Lower leg skin (tissue), 3 donors: ENCODE measurements around the gene PCP4L1.

Experiments used
- POLR2A ChIP-seq, 2 donors: fragments of 450-650 bp; IDR thresholded peaks; one replicate each; pipeline ENCODE4 v1.6.1; 2016 to 2017; ENCODE audit warnings: antibody characterized with exemption in 2 of 2, mild to moderate bottlenecking in 1 of 2, moderate library complexity in 1 of 2
- TF ChIP-seq, protein P1 (sequence below), 3 donors: fragments of 450-650 bp; IDR thresholded peaks; one replicate each; pipeline ENCODE4 v1.5.1; 2016; ENCODE audit warnings: antibody characterized with exemption in 3 of 3, mild to moderate bottlenecking in 3 of 3, moderate library complexity in 2 of 3

DNA sequence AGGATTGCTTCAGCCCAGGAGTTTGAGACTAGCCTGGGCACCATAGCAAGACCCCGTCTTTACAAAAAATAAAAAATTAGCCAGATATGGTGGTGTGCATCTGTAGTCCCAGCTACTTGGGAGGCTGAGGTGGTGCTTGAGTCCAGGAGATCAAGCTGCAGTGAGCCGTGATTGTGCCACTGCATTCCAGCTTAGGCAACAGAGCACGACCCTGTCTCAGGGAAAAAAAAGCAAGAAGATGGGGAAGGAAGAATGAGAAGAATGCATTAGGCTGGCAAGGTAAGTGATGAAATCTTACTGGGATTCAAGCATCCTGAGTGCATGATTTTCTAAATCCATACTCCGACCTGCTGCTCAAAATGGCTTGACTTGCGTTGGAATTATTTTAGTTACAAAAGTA, 6.8 kb downstream of the PCP4L1 start:
- TF ChIP-seq, protein P1, sequence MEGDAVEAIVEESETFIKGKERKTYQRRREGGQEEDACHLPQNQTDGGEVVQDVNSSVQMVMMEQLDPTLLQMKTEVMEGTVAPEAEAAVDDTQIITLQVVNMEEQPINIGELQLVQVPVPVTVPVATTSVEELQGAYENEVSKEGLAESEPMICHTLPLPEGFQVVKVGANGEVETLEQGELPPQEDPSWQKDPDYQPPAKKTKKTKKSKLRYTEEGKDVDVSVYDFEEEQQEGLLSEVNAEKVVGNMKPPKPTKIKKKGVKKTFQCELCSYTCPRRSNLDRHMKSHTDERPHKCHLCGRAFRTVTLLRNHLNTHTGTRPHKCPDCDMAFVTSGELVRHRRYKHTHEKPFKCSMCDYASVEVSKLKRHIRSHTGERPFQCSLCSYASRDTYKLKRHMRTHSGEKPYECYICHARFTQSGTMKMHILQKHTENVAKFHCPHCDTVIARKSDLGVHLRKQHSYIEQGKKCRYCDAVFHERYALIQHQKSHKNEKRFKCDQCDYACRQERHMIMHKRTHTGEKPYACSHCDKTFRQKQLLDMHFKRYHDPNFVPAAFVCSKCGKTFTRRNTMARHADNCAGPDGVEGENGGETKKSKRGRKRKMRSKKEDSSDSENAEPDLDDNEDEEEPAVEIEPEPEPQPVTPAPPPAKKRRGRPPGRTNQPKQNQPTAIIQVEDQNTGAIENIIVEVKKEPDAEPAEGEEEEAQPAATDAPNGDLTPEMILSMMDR (IDR thresholded peaks at IDR 0.05), result no peak
- TF ChIP-seq POLR2A (IDR thresholded peaks at IDR 0.05), result no peak
